WI38 (cell line): ENCODE measurements around the gene CRYZL1.

Source experiments
- H3K4me3 ChIP-seq: 2 replicates; pipeline ENCODE4 v1.5.1; 2011; ENCODE audit warnings: low read depth, mild to moderate bottlenecking, control low read depth, low read length
- TF ChIP-seq, protein P1 (sequence below): IDR thresholded peaks from 2 replicates; pipeline ENCODE4 v1.5.1; 2012; ENCODE audit warnings: low read depth, mild to moderate bottlenecking, control low read depth, low read length

Gene CRYZL1

DNA sequence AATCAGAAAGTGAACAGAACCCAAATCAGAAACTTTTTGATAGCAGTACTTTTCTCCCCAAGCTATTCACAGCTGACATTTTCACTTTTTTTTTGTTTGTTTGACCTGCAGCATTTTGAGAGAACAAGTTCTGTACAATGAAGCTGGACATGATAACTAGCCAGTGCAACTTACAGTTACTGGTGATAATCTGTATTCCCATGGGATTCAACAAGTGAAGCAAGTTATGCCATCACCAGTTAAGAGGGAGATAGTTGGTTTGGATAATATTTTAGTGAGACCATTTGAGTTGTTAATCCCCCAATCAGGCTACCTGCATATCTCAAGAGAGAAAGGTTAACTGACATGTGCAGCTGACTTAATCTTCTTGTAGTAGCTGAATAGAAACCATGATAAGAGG lies 80.6 kb downstream of the CRYZL1 start:
- no peak overlapping the region for H3K4me3 ChIP-seq
- TF ChIP-seq, protein P1, sequence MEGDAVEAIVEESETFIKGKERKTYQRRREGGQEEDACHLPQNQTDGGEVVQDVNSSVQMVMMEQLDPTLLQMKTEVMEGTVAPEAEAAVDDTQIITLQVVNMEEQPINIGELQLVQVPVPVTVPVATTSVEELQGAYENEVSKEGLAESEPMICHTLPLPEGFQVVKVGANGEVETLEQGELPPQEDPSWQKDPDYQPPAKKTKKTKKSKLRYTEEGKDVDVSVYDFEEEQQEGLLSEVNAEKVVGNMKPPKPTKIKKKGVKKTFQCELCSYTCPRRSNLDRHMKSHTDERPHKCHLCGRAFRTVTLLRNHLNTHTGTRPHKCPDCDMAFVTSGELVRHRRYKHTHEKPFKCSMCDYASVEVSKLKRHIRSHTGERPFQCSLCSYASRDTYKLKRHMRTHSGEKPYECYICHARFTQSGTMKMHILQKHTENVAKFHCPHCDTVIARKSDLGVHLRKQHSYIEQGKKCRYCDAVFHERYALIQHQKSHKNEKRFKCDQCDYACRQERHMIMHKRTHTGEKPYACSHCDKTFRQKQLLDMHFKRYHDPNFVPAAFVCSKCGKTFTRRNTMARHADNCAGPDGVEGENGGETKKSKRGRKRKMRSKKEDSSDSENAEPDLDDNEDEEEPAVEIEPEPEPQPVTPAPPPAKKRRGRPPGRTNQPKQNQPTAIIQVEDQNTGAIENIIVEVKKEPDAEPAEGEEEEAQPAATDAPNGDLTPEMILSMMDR = no peak

DNA sequence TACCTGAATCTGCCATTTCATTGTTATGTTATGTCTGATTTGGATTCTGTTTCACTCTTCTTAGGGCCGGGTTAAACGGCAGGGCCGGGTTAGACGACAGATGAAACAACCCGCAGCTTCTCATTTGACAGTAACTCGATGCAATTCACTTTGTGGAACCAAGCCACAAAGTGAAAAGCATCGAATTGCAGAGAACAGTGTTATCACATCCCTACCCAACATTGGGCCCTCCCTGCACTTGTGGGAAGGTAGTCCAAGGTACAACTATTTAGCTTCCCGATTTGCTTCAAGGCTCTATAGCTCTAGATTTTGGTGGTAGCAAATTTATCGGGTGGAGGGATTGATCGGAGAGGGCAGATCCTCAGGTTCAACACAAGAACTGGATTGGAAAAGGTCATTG lies 81.7 kb downstream of the CRYZL1 start:
- TF ChIP-seq, protein P1 = no peak
- H3K4me3 ChIP-seq = no peak overlapping the region

DNA sequence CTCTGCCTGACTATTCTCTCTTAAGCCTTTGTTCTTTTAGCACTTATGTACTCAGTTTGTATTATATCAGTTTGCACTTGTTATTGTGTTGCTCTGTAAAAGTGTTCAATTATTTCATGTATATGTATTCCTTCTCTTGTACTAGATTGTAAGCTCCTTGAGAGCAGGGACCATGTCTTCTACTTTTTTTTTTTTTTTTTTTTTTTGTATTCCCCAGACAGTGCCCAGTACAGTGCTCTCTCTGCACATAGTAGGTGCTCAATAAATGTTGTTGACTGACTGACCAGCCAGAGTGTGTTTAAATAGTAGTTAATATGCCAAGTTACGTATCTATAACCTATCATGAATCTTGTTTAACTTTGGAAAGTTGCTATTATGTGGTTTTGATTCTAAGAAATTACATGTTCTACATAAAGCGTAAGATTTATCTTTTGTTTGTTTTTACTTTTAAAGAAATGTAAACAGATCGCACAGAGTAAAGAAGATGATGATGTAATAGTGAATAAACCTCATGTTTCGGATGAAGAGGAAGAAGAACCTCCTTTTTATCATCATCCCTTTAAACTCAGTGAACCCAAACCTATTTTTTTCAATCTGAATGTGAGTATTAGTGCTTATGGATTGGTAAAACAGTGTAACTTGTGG lies 82.6 kb downstream of the CRYZL1 start:
- TF ChIP-seq, protein P1 = no peak
- H3K4me3 ChIP-seq = no peak overlapping the region

DNA sequence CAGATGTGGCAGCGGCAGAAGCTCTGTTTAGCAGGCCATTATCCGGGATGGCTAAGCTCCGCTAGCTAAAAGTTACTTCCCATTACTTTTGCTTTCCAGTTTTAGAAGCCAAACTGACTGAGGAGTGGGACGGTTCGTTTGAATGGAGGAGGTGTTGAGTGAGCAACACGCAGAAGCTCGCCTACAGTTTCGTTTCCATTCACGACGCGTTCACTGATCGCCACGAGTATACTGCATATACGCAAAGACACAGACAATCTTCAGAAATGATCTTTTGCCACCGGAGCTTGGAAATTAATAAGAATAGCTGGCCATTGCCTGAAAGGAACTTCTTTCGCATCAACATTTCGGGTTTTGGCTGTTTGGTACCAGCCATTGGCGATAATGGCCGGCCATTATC lies 84.1 kb downstream of the CRYZL1 start:
- TF ChIP-seq, protein P1 = no peak
- no peak overlapping the region for H3K4me3 ChIP-seq

DNA sequence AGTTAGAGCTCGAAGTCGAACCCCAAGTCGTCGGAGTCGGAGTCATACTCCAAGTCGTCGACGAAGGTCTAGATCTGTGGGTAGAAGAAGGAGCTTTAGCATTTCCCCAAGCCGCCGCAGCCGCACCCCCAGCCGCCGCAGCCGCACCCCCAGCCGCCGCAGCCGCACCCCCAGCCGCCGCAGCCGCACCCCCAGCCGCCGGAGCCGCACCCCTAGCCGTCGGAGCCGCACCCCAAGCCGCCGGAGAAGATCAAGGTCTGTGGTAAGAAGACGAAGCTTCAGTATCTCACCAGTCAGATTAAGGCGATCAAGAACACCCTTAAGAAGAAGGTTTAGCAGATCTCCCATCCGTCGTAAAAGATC lies 86.6 kb downstream of the CRYZL1 start:
- no peak overlapping the region for H3K4me3 ChIP-seq
- TF ChIP-seq, protein P1 = no peak

DNA sequence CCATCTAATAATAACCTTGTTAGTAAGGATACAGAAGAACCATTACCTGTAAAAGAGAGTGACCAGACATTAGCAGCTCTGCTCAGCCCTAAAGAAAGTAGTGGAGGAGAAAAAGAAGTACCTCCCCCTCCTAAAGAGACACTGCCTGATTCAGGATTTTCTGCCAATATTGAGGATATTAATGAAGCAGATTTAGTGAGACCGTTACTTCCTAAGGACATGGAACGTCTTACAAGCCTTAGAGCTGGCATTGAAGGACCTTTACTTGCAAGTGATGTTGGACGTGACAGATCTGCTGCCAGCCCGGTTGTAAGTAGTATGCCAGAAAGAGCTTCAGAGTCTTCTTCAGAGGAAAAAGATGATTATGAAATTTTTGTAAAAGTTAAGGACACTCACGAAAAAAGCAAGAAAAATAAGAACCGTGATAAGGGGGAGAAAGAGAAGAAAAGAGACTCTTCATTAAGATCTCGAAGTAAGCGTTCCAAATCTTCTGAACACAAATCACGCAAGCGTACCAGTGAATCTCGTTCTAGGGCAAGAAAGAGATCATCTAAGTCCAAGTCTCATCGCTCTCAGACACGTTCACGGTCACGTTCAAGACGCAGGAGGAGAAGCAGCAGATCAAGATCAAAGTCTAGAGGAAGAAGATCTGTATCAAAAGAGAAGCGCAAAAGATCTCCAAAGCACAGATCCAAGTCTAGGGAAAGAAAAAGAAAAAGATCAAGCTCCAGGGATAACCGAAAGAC lies 87.1 kb downstream of the CRYZL1 start:
- TF ChIP-seq, protein P1 = no peak
- H3K4me3 ChIP-seq = no peak overlapping the region

DNA sequence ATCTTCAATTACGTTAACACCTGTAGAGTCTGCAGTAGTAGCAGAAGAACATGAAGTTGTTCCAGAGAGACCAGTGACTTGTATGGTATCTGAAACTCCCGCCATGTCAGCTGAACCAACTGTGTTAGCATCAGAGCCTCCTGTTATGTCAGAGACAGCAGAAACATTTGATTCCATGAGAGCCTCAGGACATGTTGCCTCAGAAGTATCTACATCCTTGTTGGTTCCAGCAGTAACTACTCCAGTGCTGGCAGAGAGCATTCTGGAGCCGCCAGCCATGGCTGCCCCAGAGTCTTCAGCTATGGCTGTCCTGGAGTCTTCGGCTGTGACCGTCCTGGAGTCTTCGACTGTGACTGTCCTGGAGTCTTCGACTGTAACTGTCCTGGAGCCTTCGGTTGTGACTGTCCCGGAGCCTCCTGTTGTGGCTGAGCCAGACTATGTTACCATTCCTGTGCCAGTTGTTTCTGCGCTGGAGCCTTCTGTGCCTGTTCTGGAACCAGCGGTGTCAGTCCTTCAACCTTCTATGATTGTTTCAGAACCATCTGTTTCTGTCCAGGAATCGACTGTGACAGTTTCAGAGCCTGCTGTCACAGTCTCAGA lies 88.4 kb downstream of the CRYZL1 start:
- TF ChIP-seq, protein P1 = no peak
- no peak overlapping the region for H3K4me3 ChIP-seq
